ENCODE results near the gene IRAK3. TPM values are rescaled to one million over a fixed set of nuclear protein-coding genes. Genes with fewer than 3 reads are reported as not detected.
A peak's percentile ranks its signal among the peaks of the same experiment; 100 is the strongest.
"Not testable (repeated sequence)": the region's sequence is repeated elsewhere in the genome, so short reads cannot be mapped to it uniquely, and the experiment has no call there.

IRAK3 gene
- polyA plus RNA-seq, 10 donors = 2.7 to 8.0 (median 5.6) TPM

- DNase-seq = peak; percentile 91 to 98 (median 91)
Measured at GRCh38 chr12:66169221-66170170, 19.5 kb upstream of the IRAK3 start, which contains the start of gene TMBIM4. Gene TMBIM4 (minus strand): TSS chr12:66169996. CDS start chr12:66169951, 45 bp downstream.

DNA sequence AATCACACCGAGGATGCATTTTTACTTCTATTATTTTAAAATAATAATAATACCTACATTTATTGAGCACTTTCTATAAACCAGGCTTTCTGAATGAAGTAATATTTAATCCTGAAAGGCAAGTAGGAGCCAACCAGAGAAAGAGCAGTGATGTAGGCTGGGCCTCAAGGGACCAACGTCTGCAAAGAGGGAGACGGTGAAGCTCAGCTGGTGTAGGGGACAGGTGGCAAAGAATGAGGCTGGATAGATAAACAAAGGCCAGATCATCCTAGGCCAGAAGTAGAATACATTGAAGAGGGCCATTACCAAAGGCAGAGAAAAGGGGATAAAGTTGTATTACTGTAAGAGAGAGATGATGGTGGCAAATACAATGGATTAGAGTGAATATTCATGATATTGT, 18.4 kb upstream of the IRAK3 start:
- DNase-seq = no peak

DNA sequence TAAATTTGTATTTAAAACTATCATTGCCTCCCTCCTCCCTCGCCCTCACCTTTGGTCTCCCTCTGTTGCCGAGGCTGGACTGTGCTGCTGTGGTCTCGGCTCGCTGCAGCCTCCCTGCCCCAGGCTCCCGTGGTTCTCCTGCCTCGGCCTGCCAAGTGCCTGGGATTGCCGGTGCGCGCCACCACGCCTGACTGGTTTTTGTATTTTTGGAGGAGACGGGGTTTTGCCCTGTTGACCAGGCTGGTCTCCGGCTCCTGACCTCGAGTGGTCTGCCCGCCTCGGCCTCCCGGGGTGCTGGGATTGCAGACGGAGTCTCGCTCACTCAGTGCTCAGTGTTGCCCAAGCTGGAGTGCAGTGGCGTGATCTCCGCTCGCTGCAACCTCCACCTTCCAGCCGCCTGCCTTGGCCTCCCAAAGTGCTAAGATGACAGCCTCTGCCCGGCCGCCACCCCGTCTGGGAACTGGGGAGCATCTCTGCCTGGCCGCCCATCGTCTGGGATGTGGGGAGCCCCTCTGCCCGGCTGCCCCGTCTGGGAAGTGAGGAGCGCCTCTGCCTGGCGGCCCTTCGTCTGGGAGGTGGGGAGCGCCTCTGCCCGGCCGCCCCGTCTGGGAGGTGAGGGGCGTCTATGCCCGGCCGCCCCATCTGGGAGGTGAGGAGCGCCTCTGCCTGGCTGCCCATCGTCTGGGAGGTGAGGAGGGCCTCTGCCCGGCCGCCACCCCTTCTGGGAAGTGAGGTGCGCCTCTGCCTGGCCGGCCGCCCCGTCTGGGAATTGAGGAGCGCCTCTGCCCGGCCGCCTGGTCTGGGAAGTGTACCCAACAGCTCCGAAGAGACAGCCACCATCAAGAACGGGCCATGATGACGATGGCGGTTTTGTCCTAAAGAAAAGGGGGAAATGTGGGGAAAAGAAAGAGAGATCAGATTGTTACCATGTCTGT, 14.4 kb upstream of the IRAK3 start:
- DNase-seq = not testable (repeated sequence)

GRCh38 chr12:66176105-66176900, 12.7 kb upstream of the IRAK3 start:
- DNase-seq = peak in 1 of 3 donors; percentile 81

DNA sequence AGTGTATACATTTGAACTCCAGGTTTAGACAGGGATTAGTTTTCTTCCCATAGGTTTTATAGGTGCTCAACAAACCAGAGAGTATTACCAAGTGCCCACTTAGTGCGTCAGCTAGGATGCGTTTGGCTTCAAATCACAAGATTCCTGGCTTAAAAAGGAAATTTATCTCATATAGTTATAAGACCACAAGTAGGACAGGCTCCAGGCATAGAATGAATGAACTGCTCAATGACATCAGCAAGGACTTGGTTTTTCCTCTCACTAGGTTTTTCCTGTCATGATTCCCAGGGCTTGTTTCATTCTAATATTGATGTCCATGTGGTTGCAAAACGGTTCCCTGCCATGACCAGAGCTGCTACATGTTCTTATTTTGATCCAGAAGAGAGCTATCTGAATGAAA, 6.1 kb upstream of the IRAK3 start:
- no peak for DNase-seq

DNA sequence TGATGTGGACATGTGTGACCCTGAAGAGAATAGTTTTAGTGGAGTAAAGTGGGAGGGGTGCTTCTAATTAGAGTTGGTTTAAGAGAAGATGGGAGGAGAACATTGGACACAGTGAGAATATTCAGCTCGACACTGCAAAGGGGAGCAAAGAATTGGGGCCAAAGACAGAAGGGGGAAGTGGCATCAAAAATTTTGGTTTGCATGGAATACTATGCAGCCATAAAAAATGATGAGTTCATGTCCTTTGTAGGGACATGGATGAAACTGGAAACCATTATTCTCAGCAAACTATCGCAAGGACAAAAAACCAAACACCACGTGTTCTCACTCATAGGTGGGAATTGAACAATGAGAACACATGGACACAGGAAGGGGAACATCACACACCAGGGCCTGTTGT, 4.2 kb upstream of the IRAK3 start:
- DNase-seq = not testable (repeated sequence)

GRCh38 chr12:66187036-66187435, 2.0 kb upstream of the IRAK3 start:
- DNase-seq = no peak

DNA sequence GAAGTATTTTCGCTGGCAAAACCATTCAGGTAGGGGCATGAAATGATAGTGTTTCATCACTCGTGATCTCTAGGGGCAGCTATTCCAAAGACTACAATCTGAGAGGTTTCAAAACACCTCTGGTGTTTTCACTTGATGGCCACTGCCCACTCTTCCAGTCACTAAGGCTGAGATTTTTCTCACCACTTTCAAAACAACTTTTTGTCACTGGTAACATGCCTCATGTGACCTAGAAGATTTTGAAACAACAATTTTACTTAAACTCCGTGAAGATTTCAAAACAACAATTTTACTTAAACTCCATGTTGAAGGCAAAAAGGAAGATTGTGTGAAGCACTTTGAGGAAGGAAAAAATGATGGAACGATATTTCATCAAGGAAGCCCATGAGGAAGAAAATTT, 1.2 kb upstream of the IRAK3 start:
- no peak for DNase-seq

- DNase-seq = peak in 1 of 3 donors; percentile 76
Measured at GRCh38 chr12:66189486-66189843, 451 bp downstream of the IRAK3 start.

DNA sequence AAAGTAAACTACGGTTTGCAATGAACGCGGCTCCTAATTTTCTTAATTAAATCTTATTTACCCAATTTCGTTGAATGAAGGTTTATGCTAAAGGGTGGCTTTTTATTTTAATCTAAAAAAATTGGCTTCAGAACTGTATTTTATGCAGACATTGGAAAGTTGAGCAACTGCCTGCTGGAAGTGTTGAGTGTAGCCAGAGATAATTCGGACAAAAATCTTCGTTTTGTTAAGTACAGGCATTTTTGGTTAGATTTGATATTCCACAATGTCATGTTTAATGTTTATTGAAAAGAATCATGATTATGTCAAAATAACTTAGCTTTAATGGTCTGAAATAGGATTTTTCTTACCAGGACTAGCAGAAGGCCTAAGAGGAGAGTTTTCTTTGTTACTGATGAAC, 875 bp downstream of the IRAK3 start:
- DNase-seq = peak in 1 of 3 donors; percentile 56

DNA sequence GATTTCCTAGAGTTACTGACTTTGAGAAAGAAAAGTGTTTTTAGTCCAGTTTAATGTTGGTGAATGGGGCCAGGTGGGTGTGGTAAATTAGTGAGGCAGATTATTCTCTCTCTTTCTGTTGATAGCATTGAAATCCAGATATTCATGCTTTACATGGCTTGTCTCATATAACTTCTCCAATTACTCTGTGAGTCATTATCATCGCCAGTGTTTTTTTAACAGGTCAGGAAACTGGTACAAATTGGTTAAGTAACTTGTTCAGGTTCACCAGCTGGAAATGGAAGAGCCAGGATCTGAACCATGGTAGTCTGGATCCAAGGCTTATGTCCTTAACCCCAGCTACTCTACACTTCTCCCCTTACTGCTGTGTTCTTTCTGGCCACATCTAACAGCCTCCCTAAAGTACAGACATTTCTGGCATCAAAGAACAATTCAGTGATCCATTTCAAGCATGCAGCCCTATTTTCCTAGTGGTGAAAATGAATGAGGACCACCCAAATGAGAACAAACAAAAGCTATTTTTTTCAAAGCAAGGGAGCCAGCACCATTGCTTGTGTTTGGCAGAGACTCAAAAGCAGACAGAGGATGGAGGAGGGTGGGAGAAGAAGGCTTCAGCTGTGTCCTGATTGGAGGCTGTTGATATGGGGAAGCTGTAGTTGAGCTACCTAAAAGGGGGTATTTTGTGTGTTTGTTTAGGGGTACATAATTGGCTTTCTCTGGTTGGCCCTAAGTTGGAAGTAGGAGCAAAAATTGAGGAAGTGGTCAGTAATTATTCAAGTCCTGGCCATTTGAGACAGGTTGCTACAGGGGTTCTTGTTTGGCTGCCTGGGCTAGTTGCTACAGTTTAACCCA, 1.7 kb downstream of the IRAK3 start:
- peak in 1 of 3 donors; percentile 36 for DNase-seq

DNA sequence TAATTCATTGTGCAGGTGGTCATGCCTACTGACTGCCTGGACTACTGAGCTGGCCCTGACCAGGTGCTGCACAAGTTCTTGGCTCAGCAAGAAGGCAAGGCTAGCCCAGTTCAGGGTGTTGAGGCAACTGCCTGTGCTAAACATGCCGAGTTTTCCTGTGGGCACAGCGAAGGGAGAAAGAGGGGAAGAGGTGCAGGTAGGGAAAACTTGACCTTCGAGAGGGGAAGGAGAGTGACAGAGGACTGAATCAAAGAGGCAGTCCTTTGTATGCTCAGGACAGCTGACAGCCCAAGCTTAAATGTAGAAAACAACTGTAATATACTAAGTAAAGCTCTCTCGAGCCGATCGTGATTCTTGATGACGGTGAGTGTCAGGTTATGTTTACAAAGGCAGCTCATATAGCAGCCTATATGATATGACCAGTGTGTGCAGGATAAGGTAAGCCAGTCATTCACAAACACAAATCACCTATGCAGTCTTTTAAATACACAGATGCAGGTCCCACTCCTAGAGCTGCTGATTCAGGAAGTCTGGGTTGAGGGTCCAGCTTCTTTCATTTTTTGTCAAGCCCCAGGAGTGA, 2.6 kb downstream of the IRAK3 start:
- DNase-seq = no peak

GRCh38 chr12:66194122-66194521, 5.1 kb downstream of the IRAK3 start:
- no peak for DNase-seq

GRCh38 chr12:66195242-66195641, 6.2 kb downstream of the IRAK3 start:
- no peak for DNase-seq

DNA sequence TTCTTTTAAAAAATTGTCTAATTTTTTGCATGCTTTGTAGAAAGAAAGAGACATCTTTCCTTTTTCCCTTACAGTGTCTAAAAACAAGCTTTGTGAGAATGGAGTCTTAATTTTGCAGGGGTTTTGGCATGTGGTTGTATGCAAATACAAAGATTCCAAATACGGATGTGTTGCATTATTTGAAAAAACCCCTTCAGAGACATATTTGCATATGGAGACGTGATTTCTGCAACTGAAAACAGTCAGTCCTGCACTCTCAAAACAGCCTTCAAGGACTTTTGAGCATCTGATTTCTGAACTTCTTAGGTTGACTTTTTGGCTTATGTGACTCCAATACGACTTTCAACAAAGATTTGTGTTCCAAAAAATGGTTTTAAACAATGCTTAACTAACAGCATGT, 7.8 kb downstream of the IRAK3 start:
- no peak for DNase-seq

DNA sequence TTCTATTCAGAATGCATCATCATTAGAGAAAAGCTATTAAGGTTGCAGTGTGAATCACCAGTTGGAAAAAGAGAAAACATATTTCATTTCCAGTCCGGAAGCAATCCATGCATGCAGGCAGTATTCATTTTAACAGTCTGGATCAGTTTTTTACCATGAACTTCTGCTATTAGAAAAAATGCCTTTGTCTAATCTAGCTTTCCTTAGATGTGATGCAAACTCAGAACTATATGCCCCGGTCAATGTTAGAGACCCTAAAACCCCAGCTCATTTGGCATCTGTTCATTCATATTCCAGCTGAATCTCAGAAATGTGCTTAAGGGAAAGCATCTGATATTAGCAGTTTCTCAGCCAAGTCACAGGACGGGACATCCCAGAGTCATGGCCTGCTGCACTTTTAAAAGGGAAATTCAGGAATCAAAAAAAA, 8.5 kb downstream of the IRAK3 start:
- DNase-seq = peak in 2 of 3 donors; percentile 38 to 59

- no peak for DNase-seq
Measured at GRCh38 chr12:66199141-66199540, 10.1 kb downstream of the IRAK3 start.

GRCh38 chr12:66199831-66200509, 11.0 kb downstream of the IRAK3 start:
- DNase-seq = no peak

- no peak for DNase-seq
Measured at GRCh38 chr12:66203820-66204219, 14.8 kb downstream of the IRAK3 start.

GRCh38 chr12:66206141-66206540, 17.1 kb downstream of the IRAK3 start:
- no peak for DNase-seq

Data from muscle of back (tissue), 11 donors.